Upper lobe of left lung (tissue), 6 donors: Measurements from ENCODE around the gene MTX2. TPM values are rescaled to one million over a fixed set of nuclear protein-coding genes. Genes with fewer than 3 reads are reported as not detected.

Experiments
- ATAC-seq, 2 donors: fragments of 200-7000 bp; cut with Tn5 transposase; one replicate each; pipeline ENCODE4 v1.9.1; 2022; ENCODE audit warnings: mild to moderate bottlenecking in 2 of 2, moderate library complexity in 2 of 2; ENCODE audit not compliant: low FRiP score in 2 of 2
- DNase-seq, 2 donors: peaks; one replicate each; pipeline ENCODE4 v3.0.0-alpha.2; 2019 to 2020
- H3K27ac ChIP-seq, 4 donors: fragments of 200-600 bp; sonication (generic); one replicate each; pipeline ENCODE4 v1.5.1; 2016 to 2019
- H3K27me3 ChIP-seq, 4 donors: fragments of 200-600 bp; sonication (generic); one replicate each; pipeline ENCODE4 v1.5.1; 2017 to 2019
- H3K36me3 ChIP-seq, 4 donors: fragments of 200-600 bp; sonication (generic); one replicate each; pipeline ENCODE4 v1.5.1; 2016 to 2019
- H3K4me1 ChIP-seq, 4 donors: fragments of 200-600 bp; sonication (generic); one replicate each; pipeline ENCODE4 v1.5.1; 2018 to 2019
- H3K4me3 ChIP-seq, 4 donors: fragments of 200-600 bp; sonication (generic); one replicate each; pipeline ENCODE4 v1.5.1; 2017 to 2019; ENCODE audit warnings: mild to moderate bottlenecking in 2 of 4, moderate library complexity in 1 of 4
- H3K9me3 ChIP-seq, 4 donors: fragments of 200-600 bp; sonication (generic); one replicate each; pipeline ENCODE4 v1.5.1; 2018 to 2019
- CTCF ChIP-seq, 6 experiments: fragments of 450-650 bp in 4 of 6; fragments of 200-600 bp in 2 of 6; sonication (generic) in 2 of 6; IDR thresholded peaks; one replicate each; pipeline ENCODE4 v1.5.1; 2016 to 2019; ENCODE audit warnings: antibody characterized with exemption in 6 of 6
- EP300 ChIP-seq, 4 donors: sonication (generic); formaldehyde crosslinking; IDR thresholded peaks; one replicate each; pipeline ENCODE4 v1.5.1; 2017; ENCODE audit warnings: antibody characterized with exemption in 4 of 4, control low read depth in 2 of 4
- POLR2A ChIP-seq, 4 donors: fragments of 450-650 bp; IDR thresholded peaks; one replicate each; pipeline ENCODE4 v1.5.1; 2016 to 2017; ENCODE audit warnings: antibody characterized with exemption in 4 of 4, mild to moderate bottlenecking in 2 of 4
- POLR2AphosphoS5 ChIP-seq, 2 donors: sonication (generic); formaldehyde crosslinking; IDR thresholded peaks; one replicate each; pipeline ENCODE4 v1.5.1; 2017; ENCODE audit warnings: antibody characterized with exemption in 2 of 2
- WGBS, 2 donors: methylation state at CpG; one replicate each; pipeline ENCODE4 v1.1.5; 2017 to 2018; 5-methylcytosine and 5-hydroxymethylcytosine counted together
- total RNA-seq, 6 donors: library from RNA; depleted of rRNA in 4 of 6; stranded (reverse); fragments of >200 nt in 4 of 6; gene quantifications; one replicate each; pipeline versions ENCODE4 v1.1.0 to v1.2.1, GENCODE V29; 2016 to 2021
- donor health status: DM: no; HTN: no; CAD: no; lungs with moderate emphysema.
- donor health status: DM: no; HTN: yes; CAD: no; lungs with severe emphysema.

MTX2 gene
- total RNA-seq, 6 donors from 2014 or later, result 17.4 to 31.4 (median 20.7) TPM

DNA sequence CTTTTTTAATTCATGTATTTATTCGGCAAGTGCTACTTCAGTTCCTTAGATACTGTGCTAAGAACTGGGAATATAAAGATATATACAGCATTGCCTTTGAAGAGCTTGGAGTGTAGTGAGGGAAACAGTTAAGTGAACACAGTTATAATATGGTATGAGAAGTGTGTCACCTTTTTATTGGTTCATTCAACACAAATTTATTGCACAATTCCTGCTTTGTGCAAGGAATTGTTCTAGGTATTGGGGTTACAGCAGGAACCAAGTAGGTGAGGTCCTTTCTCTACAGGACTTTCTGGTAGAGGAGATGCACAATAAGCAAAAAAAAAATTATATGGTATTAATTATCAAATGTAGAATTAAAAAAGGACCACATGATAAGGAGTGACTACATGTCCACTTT lies 65.5 kb downstream of the MTX2 start:
- H3K4me3 ChIP-seq, result no peak overlapping the region
- no peak overlapping the region for H3K27ac ChIP-seq
- 85 to 90% methylated on average over 1 of the region's 1 CpG for WGBS, 2 donors
- no peak for DNase-seq
- no peaks in the 10 kb centered on the region for H3K9me3 ChIP-seq
- no peak for ATAC-seq
- H3K36me3 ChIP-seq, result peaks cover 0 to 19% (median 3%) of the 10 kb centered on the region in 4 donors
- no peak for TF ChIP-seq POLR2AphosphoS5 (IDR thresholded peaks at IDR 0.05)
- no peak for TF ChIP-seq POLR2A (IDR thresholded peaks at IDR 0.05)
- TF ChIP-seq EP300 (IDR thresholded peaks at IDR 0.05), result no peak
- TF ChIP-seq CTCF (IDR thresholded peaks at IDR 0.05), result no peak
- no peaks in the 10 kb centered on the region for H3K27me3 ChIP-seq
- H3K4me1 ChIP-seq, result no peaks in the 10 kb centered on the region

- no peak for ATAC-seq
- DNase-seq, result no peak
These were observed 69.2 kb downstream of the MTX2 start for GRCh38 chr2:176338395-176338794.

GRCh38 chr2:176339208-176339607 lies 70.0 kb downstream of the MTX2 start:
- peaks cover 0 to 15% (median 3%) of the 10 kb centered on the region in 4 donors for H3K36me3 ChIP-seq
- ATAC-seq (no peak), DNase-seq (no peak)
- H3K4me3 ChIP-seq, result no peak overlapping the region
- WGBS, 2 donors, result 93 to 100% methylated on average over 1 of the region's 1 CpG
- H3K27me3 ChIP-seq, result no peaks in the 10 kb centered on the region
- no peaks in the 10 kb centered on the region for H3K4me1 ChIP-seq
- no peak overlapping the region for H3K27ac ChIP-seq
- TF ChIP-seq POLR2AphosphoS5 (IDR thresholded peaks at IDR 0.05) (no peak), POLR2A (IDR thresholded peaks at IDR 0.05) (no peak), EP300 (IDR thresholded peaks at IDR 0.05) (no peak), CTCF (IDR thresholded peaks at IDR 0.05) (no peak)
- no peaks in the 10 kb centered on the region for H3K9me3 ChIP-seq

More at GRCh38 chr2:176338395-176338794, 69.2 kb downstream of the MTX2 start:
- TF ChIP-seq EP300 (IDR thresholded peaks at IDR 0.05), result no peak
- H3K9me3 ChIP-seq, result no peaks in the 10 kb centered on the region
- no peaks in the 10 kb centered on the region for H3K4me1 ChIP-seq
- 93 to 96% methylated on average over 3 of the region's 3 CpGs for WGBS, 2 donors
- H3K27ac ChIP-seq, result no peak overlapping the region
- H3K36me3 ChIP-seq, result peaks cover 0 to 15% (median 3%) of the 10 kb centered on the region in 4 donors
- H3K27me3 ChIP-seq, result no peaks in the 10 kb centered on the region
- H3K4me3 ChIP-seq, result no peak overlapping the region

- H3K36me3 ChIP-seq, result no peaks in the 10 kb centered on the region
These were observed 87.0 kb downstream of the MTX2 start for GRCh38 chr2:176356251-176356650.

DNA sequence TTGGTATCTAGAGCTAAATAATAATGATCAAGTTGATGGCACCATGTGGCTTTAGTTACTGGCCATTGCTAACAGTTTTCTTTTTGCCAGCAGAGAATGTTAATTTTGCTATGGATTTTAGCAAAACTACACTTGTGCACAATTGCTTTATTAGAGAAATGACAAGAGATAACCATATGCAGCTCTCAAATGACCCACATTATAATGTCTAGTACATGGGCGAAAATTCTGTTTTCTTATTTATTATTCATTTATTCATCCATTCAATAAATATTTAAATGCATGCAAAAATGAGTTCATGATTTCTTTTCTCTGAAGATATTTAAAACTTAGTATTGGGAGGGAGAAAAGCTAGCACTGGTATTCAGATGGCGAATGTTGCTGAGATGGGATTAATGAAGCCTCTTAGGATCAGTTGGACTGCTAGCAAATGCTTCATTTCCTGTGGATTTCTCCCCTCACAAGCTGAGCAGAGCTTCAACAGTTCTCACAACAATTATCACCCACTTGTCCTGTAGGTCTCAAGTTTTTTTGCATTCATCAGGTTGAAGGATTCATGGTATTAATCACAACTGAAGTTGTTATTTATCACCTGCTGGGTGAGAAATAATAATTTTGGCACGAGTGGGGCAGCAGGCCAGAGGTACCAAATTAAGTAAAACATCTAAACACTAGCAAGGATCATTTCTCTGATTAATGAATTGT lies 95.2 kb downstream of the MTX2 start:
- TF ChIP-seq POLR2AphosphoS5 (IDR thresholded peaks at IDR 0.05) (no peak), EP300 (IDR thresholded peaks at IDR 0.05) (no peak), CTCF (IDR thresholded peaks at IDR 0.05) (no peak), POLR2A (IDR thresholded peaks at IDR 0.05) (no peak)
- Histone ChIP-seq H3K36me3 (no peaks in the 10 kb centered on the region), H3K9me3 (no peaks in the 10 kb centered on the region), H3K4me3 (no peak overlapping the region), H3K27ac (no peak overlapping the region), H3K4me1 (no peaks in the 10 kb centered on the region), H3K27me3 (no peaks in the 10 kb centered on the region)
- DNase-seq, result no peak
- 74 to 76% methylated on average over 3 of the region's 3 CpGs for WGBS, 2 donors
- no peak for ATAC-seq

More at GRCh38 chr2:176356251-176356650, 87.0 kb downstream of the MTX2 start:
- ATAC-seq, result no peak
- H3K9me3 ChIP-seq, result no peaks in the 10 kb centered on the region
- DNase-seq, result no peak
- H3K27ac ChIP-seq, result no peak overlapping the region
- H3K4me3 ChIP-seq, result no peak overlapping the region
- TF ChIP-seq POLR2A (IDR thresholded peaks at IDR 0.05), result no peak
- H3K27me3 ChIP-seq, result no peaks in the 10 kb centered on the region
- H3K4me1 ChIP-seq, result no peaks in the 10 kb centered on the region
- 82 to 85% methylated on average over 4 of the region's 4 CpGs for WGBS, 2 donors

- no peak overlapping the region for H3K4me3 ChIP-seq
- no peak overlapping the region for H3K27ac ChIP-seq
- TF ChIP-seq CTCF (IDR thresholded peaks at IDR 0.05) (no peak), POLR2AphosphoS5 (IDR thresholded peaks at IDR 0.05) (no peak), POLR2A (IDR thresholded peaks at IDR 0.05) (no peak)
- ATAC-seq (no peak), DNase-seq (no peak)
- 71 to 93% methylated on average over 1 of the region's 1 CpG for WGBS, 2 donors
- H3K27me3 ChIP-seq, result no peaks in the 10 kb centered on the region
- no peaks in the 10 kb centered on the region for H3K36me3 ChIP-seq
- no peaks in the 10 kb centered on the region for H3K4me1 ChIP-seq
- no peaks in the 10 kb centered on the region for H3K9me3 ChIP-seq
These were observed 99.1 kb downstream of the MTX2 start for GRCh38 chr2:176368349-176368748.
